A549 (cell line): ENCODE data around the gene STX8. TPM values are rescaled to one million over a fixed set of nuclear protein-coding genes. Genes with fewer than 3 reads are reported as not detected.

ENCODE experiments used
- ATAC-seq, 2 experiments: fragments of 200-7000 bp in 1 of 2; fragments of >200 bp in 1 of 2; cut with Nextera tagmentation in 1 of 2; cut with Tn5 transposase in 1 of 2; 3 replicates each; pipeline versions ENCODE4 v1.8.0 to v1.9.1; 2018 to 2020; ENCODE audit warnings: mild to moderate bottlenecking in 1 of 2, moderate library complexity in 1 of 2
- CTCF ChIA-PET: fragments of 300-600 bp; sonication (Branson Sonifier 250); formaldehyde crosslinking; extraction: SDS; loops from one replicate; lab custom pipeline; 2021; ENCODE audit warnings: antibody characterized with exemption, inconsistent platforms; lab: Yijun Ruan, JAX
- POLR2A ChIA-PET: fragments of 350-600 bp; formaldehyde crosslinking; extraction: SDS; loops from one replicate; lab custom pipeline; 2021; ENCODE audit warnings: antibody characterized with exemption, inconsistent platforms; lab: Yijun Ruan, JAX
- DNase-seq, 2 experiments: peaks; one replicate each; pipeline versions ENCODE4 v3.0.0 to v3.0.0-alpha.2; 2011 to 2016; ENCODE audit warnings: low read depth in 1 of 2, low spot score in 1 of 2
- FAIRE-seq: peaks from 2 replicates; lab custom pipeline; 2011; peaks lifted over from hg19 to GRCh38; lab: Jason Lieb, UNC
- H3K27ac ChIP-seq, 2 experiments: fragments of >200 bp; sonication (Bioruptor Twin); formaldehyde crosslinking; 3 replicates each; pipeline ENCODE4 v1.5.1; 2016 to 2017
- H3K4me1 ChIP-seq: fragments of >200 bp; sonication (Bioruptor Twin); formaldehyde crosslinking; 3 replicates; pipeline ENCODE4 v1.6.1; 2016
- H3K4me2 ChIP-seq: fragments of >200 bp; sonication (Bioruptor Twin); formaldehyde crosslinking; 3 replicates; pipeline ENCODE4 v1.6.1; 2016
- H3K4me3 ChIP-seq: fragments of >200 bp; sonication (Bioruptor Twin); formaldehyde crosslinking; 3 replicates; pipeline ENCODE4 v1.5.1; 2016
- H3K9me3 ChIP-seq: fragments of >200 bp; sonication (Bioruptor Twin); formaldehyde crosslinking; 3 replicates; pipeline ENCODE4 v1.6.1; 2016
- BHLHE40 ChIP-seq: IDR thresholded peaks from 2 replicates; pipeline ENCODE4 v1.6.1; 2012; ENCODE audit warnings: low read depth, low read length, inconsistent platforms
- CEBPB ChIP-seq, 2 experiments: fragments of >200 bp in 1 of 2; sonication (Bioruptor Twin) in 1 of 2; formaldehyde crosslinking in 1 of 2; IDR thresholded peaks; 2 replicates each; pipeline ENCODE4 v1.6.1; 2012 to 2016
- CHD4 ChIP-seq: fragments of 200-600 bp; sonication (generic); IDR thresholded peaks from 2 replicates; pipeline ENCODE4 v1.6.1; 2016; ENCODE audit warnings: antibody characterized with exemption, mild to moderate bottlenecking, borderline replicate concordance
- EP300 ChIP-seq, 2 experiments: fragments of >200 bp; sonication (Bioruptor Twin); formaldehyde crosslinking; IDR thresholded peaks; 2 replicates in 1 of 2; 3 replicates in 1 of 2; pipeline ENCODE4 v1.6.1; 2016 to 2017
- ESRRA ChIP-seq: fragments of 150-350 bp; IDR thresholded peaks from 2 replicates; pipeline ENCODE4 v1.6.1; 2014; ENCODE audit warnings: mild to moderate bottlenecking, low read length, borderline replicate concordance
- HDAC2 ChIP-seq: fragments of 200-600 bp; sonication (generic); IDR thresholded peaks from 2 replicates; pipeline ENCODE4 v1.6.1; 2016
- HEYL ChIP-seq: fragments of 250-450 bp; sonication (Bioruptor Pico); IDR thresholded peaks from 2 replicates; pipeline ENCODE4 v1.8.0; 2021; ENCODE audit warnings: mild to moderate bottlenecking, moderate library complexity
- HOXB13 ChIP-seq: fragments of 250-450 bp; sonication (Bioruptor Pico); IDR thresholded peaks from 2 replicates; pipeline ENCODE4 v1.5.0; 2020; ENCODE audit warnings: low read depth, mild to moderate bottlenecking, moderate library complexity
- JUN ChIP-seq, 2 experiments: fragments of >200 bp; sonication (Bioruptor Twin); formaldehyde crosslinking; IDR thresholded peaks; 2 replicates in 1 of 2; 3 replicates in 1 of 2; pipeline ENCODE4 v1.6.1; 2016 to 2017
- KDM5A ChIP-seq: fragments of 200-600 bp; sonication (generic); IDR thresholded peaks from 2 replicates; pipeline ENCODE4 v1.6.1; 2016; ENCODE audit warnings: antibody characterized with exemption, mild to moderate bottlenecking
- MAFK ChIP-seq: fragments of 450-650 bp; IDR thresholded peaks from 2 replicates; pipeline ENCODE4 v1.6.1; 2014; ENCODE audit not compliant: partially characterized antibody
- MYC ChIP-seq: IDR thresholded peaks from 2 replicates; pipeline ENCODE4 v1.6.1; 2012; ENCODE audit warnings: mild to moderate bottlenecking, inconsistent platforms, low read length, improper control_type of control experiment, borderline replicate concordance
- NFE2L2 ChIP-seq: fragments of 150-350 bp; conservative IDR thresholded peaks from 2 replicates; pipeline ENCODE4 v1.6.1; 2014; ENCODE audit warnings: low read length
- NPAS2 ChIP-seq: fragments of 250-450 bp; sonication (Bioruptor Pico); IDR thresholded peaks from 2 replicates; pipeline ENCODE4 v1.8.0; 2022; ENCODE audit warnings: mild to moderate bottlenecking, moderate library complexity, borderline replicate concordance
- NR3C1 ChIP-seq: fragments of >200 bp; sonication (Bioruptor Twin); formaldehyde crosslinking; IDR thresholded peaks from 3 replicates; pipeline ENCODE4 v1.6.1; 2017
- PHF8 ChIP-seq: fragments of 200-600 bp; sonication (generic); IDR thresholded peaks from 2 replicates; pipeline ENCODE4 v1.6.1; 2016; ENCODE audit warnings: low read depth, mild to moderate bottlenecking, antibody characterized with exemption, moderate library complexity, borderline replicate concordance
- RCOR1 ChIP-seq: fragments of 150-350 bp; IDR thresholded peaks from 2 replicates; pipeline ENCODE4 v1.6.1; 2014; ENCODE audit warnings: antibody characterized with exemption, low read length, low read depth
- RNF2 ChIP-seq: fragments of 200-600 bp; sonication (generic); IDR thresholded peaks from 2 replicates; pipeline ENCODE4 v1.6.1; 2016; ENCODE audit warnings: low read depth, mild to moderate bottlenecking, antibody characterized with exemption, moderate library complexity, borderline replicate concordance
- SMC3 ChIP-seq: fragments of >200 bp; sonication (Bioruptor Twin); formaldehyde crosslinking; IDR thresholded peaks from 3 replicates; pipeline ENCODE4 v1.6.1; 2018; ENCODE audit warnings: inconsistent platforms
- SREBF2 ChIP-seq: fragments of 450-650 bp; IDR thresholded peaks from 2 replicates; pipeline ENCODE4 v1.6.1; 2014; ENCODE audit warnings: mild to moderate bottlenecking, moderate library complexity
- WGBS: methylation state at CpG from one replicate; pipeline ENCODE4 v1.1.6; 2017; ENCODE audit errors: missing lambda C conversion rate; 5-methylcytosine and 5-hydroxymethylcytosine counted together
- polyA plus RNA-seq, 4 experiments: library from polyadenylated mRNA; depleted of rRNA in 3 of 4; stranded (reverse); fragments of >200 nt; fragmentation: RNase III in 1 of 4; extraction: RNeasy Plus Mini Kit Qiagen cat#74134 plus additional on column Dnase treatment in 1 of 4; gene quantifications; 2 replicates in 3 of 4; 3 replicates in 1 of 4; pipeline ENCODE4 v1.2.3, GENCODE V29; 2011 to 2017
- TF ChIP-seq, protein P1 (sequence below): fragments of >200 bp; sonication (Bioruptor Twin); formaldehyde crosslinking; IDR thresholded peaks from 3 replicates; pipeline ENCODE4 v1.5.1; 2016
- TF ChIP-seq, protein P2 (sequence below): fragments of >200 bp; sonication (Bioruptor Twin); formaldehyde crosslinking; IDR thresholded peaks from 2 replicates; pipeline ENCODE4 v1.6.1; 2016
- TF ChIP-seq, protein P3 (sequence below): fragments of 150-350 bp; IDR thresholded peaks from 2 replicates; pipeline ENCODE4 v1.6.1; 2014; ENCODE audit warnings: low read depth, mild to moderate bottlenecking, low read length
- TF ChIP-seq, protein P4 (sequence below): IDR thresholded peaks from 2 replicates; pipeline ENCODE4 v1.6.1; 2012; ENCODE audit warnings: low read depth, borderline replicate concordance
- TF ChIP-seq, protein P5 (sequence below): fragments of 450-650 bp; IDR thresholded peaks from 2 replicates; pipeline ENCODE4 v1.6.1; 2014; ENCODE audit warnings: antibody characterized with exemption

Gene STX8
- polyA plus RNA-seq, 2 of the 4 experiments (the other 2 are of a cell fraction) = 93.6 to 168 TPM

DNA sequence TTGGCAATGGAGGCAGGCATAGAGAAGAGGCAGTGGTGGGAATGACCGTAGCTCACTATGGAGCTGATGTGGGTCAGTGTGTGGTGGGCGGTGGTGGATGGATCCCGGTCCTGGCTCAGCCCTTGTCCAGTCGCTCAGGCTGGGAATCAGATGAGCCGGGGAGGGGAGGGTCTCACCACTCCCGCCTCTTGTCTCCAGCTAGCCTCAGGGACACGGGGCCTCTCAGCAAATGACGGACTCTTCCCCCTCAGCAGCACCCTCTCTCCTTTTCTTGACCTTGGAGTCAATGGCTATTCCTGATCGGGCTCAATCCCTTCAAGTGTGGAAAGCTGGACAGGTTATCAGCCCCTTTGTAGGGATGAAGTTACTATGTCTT is 345.8 kb downstream of the STX8 start:
- no peak for FAIRE-seq
- Histone ChIP-seq H3K27ac (no peak overlapping the region), H3K9me3 (no peaks in the 10 kb centered on the region), H3K4me2 (no peak overlapping the region), H3K4me1 (no peaks in the 10 kb centered on the region), H3K4me3 (no peak overlapping the region)
- CTCF ChIA-PET = interaction anchor here (1.4 kb wide), 1 partner anchor 341 kb away, joined by 5 read pairs; no protein-coding TSS in a partner anchor
- POLR2A ChIA-PET = no interaction called here
- 55% methylated on average over 9 of the region's 9 CpGs for WGBS
- DNase-seq = no peak
- no peak for ATAC-seq
- TF ChIP-seq SMC3 (no peak), KDM5A (no peak), RCOR1 (no peak), HOXB13 (CRISPR knock-in tag) (no peak), RNF2 (no peak), NPAS2 (CRISPR knock-in tag) (no peak), MAFK (no peak), NR3C1 (no peak), SREBF2 (no peak), CHD4 (no peak), PHF8 (no peak)
- TF ChIP-seq, protein P1, sequence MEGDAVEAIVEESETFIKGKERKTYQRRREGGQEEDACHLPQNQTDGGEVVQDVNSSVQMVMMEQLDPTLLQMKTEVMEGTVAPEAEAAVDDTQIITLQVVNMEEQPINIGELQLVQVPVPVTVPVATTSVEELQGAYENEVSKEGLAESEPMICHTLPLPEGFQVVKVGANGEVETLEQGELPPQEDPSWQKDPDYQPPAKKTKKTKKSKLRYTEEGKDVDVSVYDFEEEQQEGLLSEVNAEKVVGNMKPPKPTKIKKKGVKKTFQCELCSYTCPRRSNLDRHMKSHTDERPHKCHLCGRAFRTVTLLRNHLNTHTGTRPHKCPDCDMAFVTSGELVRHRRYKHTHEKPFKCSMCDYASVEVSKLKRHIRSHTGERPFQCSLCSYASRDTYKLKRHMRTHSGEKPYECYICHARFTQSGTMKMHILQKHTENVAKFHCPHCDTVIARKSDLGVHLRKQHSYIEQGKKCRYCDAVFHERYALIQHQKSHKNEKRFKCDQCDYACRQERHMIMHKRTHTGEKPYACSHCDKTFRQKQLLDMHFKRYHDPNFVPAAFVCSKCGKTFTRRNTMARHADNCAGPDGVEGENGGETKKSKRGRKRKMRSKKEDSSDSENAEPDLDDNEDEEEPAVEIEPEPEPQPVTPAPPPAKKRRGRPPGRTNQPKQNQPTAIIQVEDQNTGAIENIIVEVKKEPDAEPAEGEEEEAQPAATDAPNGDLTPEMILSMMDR = no peak
- TF ChIP-seq, protein P2, sequence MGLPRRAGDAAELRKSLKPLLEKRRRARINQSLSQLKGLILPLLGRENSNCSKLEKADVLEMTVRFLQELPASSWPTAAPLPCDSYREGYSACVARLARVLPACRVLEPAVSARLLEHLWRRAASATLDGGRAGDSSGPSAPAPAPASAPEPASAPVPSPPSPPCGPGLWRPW = no peak
- TF ChIP-seq, all 56 proteins: peak for 0

DNA sequence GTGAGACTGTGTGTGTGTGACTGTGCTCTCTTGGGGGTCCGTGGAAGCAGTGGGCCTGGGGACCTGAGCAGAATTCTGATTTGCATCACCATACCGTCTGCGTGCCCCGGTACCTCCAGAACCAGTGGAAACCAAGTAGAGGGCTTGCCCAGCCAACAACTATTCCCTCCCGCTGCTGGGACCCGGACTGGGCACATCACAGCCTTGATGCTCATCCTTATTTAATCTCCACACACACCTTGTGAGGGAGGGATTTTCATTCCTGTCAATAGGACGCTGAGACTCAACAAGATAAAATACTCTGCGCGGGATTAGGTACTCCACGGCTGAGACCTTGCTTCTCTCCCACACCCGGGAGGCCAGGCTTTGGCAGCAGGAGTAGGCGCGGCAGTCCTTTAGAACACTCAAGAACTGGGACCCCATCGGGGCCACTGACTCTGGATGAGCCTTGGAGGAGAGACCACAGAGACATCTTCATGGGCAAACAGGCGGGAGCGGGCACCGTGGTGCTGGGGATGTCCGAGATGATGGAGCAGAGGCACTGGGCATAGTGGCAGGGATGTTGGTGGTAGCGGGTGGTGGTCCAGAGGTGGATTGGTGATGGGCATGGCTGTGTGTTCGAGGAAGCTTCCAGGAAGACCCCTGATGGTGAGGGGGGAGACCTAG is 346.3 kb downstream of the STX8 start:
- FAIRE-seq (no peak), ATAC-seq (no peak), DNase-seq (no peak)
- ChIA-PET CTCF (no interaction called here), POLR2A (no interaction called here)
- 64% methylated on average over 20 of the region's 20 CpGs for WGBS
- no peaks in the 10 kb centered on the region for H3K9me3 ChIP-seq
- H3K27ac ChIP-seq = no peak overlapping the region
- H3K4me3 ChIP-seq = no peak overlapping the region
- TF ChIP-seq NPAS2 (CRISPR knock-in tag) (no peak), MYC (no peak), ESRRA (no peak), KDM5A (no peak), HEYL (no peak), HDAC2 (no peak), EP300 (IDR thresholded peaks at IDR 0.05) (no peak), JUN (IDR thresholded peaks at IDR 0.05) (no peak), BHLHE40 (no peak), CEBPB (IDR thresholded peaks at IDR 0.05) (no peak), RNF2 (no peak), NFE2L2 (no peak)
- TF ChIP-seq, protein P3, sequence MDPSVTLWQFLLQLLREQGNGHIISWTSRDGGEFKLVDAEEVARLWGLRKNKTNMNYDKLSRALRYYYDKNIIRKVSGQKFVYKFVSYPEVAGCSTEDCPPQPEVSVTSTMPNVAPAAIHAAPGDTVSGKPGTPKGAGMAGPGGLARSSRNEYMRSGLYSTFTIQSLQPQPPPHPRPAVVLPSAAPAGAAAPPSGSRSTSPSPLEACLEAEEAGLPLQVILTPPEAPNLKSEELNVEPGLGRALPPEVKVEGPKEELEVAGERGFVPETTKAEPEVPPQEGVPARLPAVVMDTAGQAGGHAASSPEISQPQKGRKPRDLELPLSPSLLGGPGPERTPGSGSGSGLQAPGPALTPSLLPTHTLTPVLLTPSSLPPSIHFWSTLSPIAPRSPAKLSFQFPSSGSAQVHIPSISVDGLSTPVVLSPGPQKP = no peak
- TF ChIP-seq, protein P4, sequence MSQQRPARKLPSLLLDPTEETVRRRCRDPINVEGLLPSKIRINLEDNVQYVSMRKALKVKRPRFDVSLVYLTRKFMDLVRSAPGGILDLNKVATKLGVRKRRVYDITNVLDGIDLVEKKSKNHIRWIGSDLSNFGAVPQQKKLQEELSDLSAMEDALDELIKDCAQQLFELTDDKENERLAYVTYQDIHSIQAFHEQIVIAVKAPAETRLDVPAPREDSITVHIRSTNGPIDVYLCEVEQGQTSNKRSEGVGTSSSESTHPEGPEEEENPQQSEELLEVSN = no peak
- TF ChIP-seq, protein P5, sequence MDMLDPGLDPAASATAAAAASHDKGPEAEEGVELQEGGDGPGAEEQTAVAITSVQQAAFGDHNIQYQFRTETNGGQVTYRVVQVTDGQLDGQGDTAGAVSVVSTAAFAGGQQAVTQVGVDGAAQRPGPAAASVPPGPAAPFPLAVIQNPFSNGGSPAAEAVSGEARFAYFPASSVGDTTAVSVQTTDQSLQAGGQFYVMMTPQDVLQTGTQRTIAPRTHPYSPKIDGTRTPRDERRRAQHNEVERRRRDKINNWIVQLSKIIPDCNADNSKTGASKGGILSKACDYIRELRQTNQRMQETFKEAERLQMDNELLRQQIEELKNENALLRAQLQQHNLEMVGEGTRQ = no peak
- H3K4me1 ChIP-seq = no peaks in the 10 kb centered on the region
- no peak overlapping the region for H3K4me2 ChIP-seq
